Measurements from ENCODE around the gene PLA2G6.

Gene PLA2G6

GRCh38 chr22:38181453-38182200, at the start of gene PLA2G6:
Gene PLA2G6 (minus strand): TSS chr22:38181830. CDS start chr22:38169426, 12,404 bp downstream.
- DNase-seq (ENCODE audit: low spot score) = peak; percentile 97

GRCh38 chr22:38230916-38231315, 49.3 kb upstream of the PLA2G6 start:
- no peak for DNase-seq (ENCODE audit: low spot score)

- peak; percentile 82 for DNase-seq (ENCODE audit: low spot score)
Measured at GRCh38 chr22:38230108-38230825, 48.6 kb upstream of the PLA2G6 start.

- DNase-seq (ENCODE audit: low spot score) = peak; percentile 97
Measured at GRCh38 chr22:38228873-38229740, 47.5 kb upstream of the PLA2G6 start.

- no peak for DNase-seq (ENCODE audit: low spot score)
Measured at GRCh38 chr22:38228326-38228872, 46.8 kb upstream of the PLA2G6 start.

- DNase-seq (ENCODE audit: low spot score) = no peak
Measured at GRCh38 chr22:38226853-38227649, 45.4 kb upstream of the PLA2G6 start.

GRCh38 chr22:38223289-38223960, 41.8 kb upstream of the PLA2G6 start:
- no peak for DNase-seq (ENCODE audit: low spot score)

GRCh38 chr22:38222797-38223119, 41.1 kb upstream of the PLA2G6 start:
- no peak for DNase-seq (ENCODE audit: low spot score)

- DNase-seq (ENCODE audit: low spot score) = no peak
Measured at GRCh38 chr22:38221908-38222796, 40.5 kb upstream of the PLA2G6 start.

- DNase-seq (ENCODE audit: low spot score) = no peak
Measured at GRCh38 chr22:38221407-38221806, 39.8 kb upstream of the PLA2G6 start.

- DNase-seq (ENCODE audit: low spot score) = peak; percentile 63
Measured at GRCh38 chr22:38220653-38221386, 39.2 kb upstream of the PLA2G6 start.

- no peak for DNase-seq (ENCODE audit: low spot score)
Measured at GRCh38 chr22:38220163-38220562, 38.5 kb upstream of the PLA2G6 start.

- no peak for DNase-seq (ENCODE audit: low spot score)
Measured at GRCh38 chr22:38219632-38220031, 38.0 kb upstream of the PLA2G6 start.

- peak; percentile 91 for DNase-seq (ENCODE audit: low spot score)
Measured at GRCh38 chr22:38218661-38219622, 37.3 kb upstream of the PLA2G6 start.

GRCh38 chr22:38215156-38216038, 33.8 kb upstream of the PLA2G6 start:
- DNase-seq (ENCODE audit: low spot score) = no peak

GRCh38 chr22:38214302-38215056, 32.8 kb upstream of the PLA2G6 start:
- DNase-seq (ENCODE audit: low spot score) = no peak

All from SW480 (cell line).